A673 (cell line): ENCODE results near the gene COBL.

Source experiments
- CTCF ChIP-seq: fragments of 300-800, 200-600 bp; sonication (generic); conservative IDR thresholded peaks from 2 replicates; pipeline ENCODE4 v1.5.1; 2017; ENCODE audit warnings: low read depth, mild to moderate bottlenecking, antibody characterized with exemption, low read length, moderate library complexity, mixed read lengths
- EZH2 ChIP-seq: fragments of 200-600 bp; sonication (generic); IDR thresholded peaks from 2 replicates; pipeline ENCODE4 v1.6.1; 2017; ENCODE audit warnings: borderline replicate concordance, low read depth, mild to moderate bottlenecking, mixed read lengths, antibody characterized with exemption, low read length; ENCODE audit not compliant: poor library complexity, severe bottlenecking

GRCh38 chr7:51210766-51211165 lies 105.8 kb downstream of the COBL start:
- TF ChIP-seq CTCF, result no peak
- TF ChIP-seq EZH2, result no peak
